Mononuclear cell (primary cell): Measurements from ENCODE around the gene ADAMTS7. TPM values are rescaled to one million over a fixed set of nuclear protein-coding genes. Genes with fewer than 3 reads are reported as not detected.
"Not testable (repeated sequence)": the region's sequence is repeated elsewhere in the genome, so short reads cannot be mapped to it uniquely, and the experiment has no call there.

Experiments
- H3K27me3 ChIP-seq: 2 replicates; pipeline ENCODE4 v1.6.0; 2011; ENCODE audit warnings: low read length, control low read depth; ENCODE audit not compliant: insufficient read depth
- H3K4me1 ChIP-seq: 2 replicates; pipeline ENCODE4 v1.5.1; 2011; ENCODE audit warnings: mild to moderate bottlenecking, low read length, control low read depth; ENCODE audit not compliant: insufficient read depth
- H3K4me3 ChIP-seq: 2 replicates; pipeline ENCODE4 v1.5.1; 2011; ENCODE audit warnings: mild to moderate bottlenecking, low read length, moderate library complexity
- H3K9me3 ChIP-seq: 2 replicates; pipeline ENCODE4 v1.5.1; 2011; ENCODE audit warnings: low read depth, mild to moderate bottlenecking, control low read depth, low read length
- total RNA-seq: library from RNA; depleted of rRNA; stranded (reverse); fragments of >200 nt; gene quantifications from one replicate; pipeline ENCODE4 v1.2.3, GENCODE V29; 2012

ADAMTS7 gene
- total RNA-seq, 1 donor: not detected

DNA sequence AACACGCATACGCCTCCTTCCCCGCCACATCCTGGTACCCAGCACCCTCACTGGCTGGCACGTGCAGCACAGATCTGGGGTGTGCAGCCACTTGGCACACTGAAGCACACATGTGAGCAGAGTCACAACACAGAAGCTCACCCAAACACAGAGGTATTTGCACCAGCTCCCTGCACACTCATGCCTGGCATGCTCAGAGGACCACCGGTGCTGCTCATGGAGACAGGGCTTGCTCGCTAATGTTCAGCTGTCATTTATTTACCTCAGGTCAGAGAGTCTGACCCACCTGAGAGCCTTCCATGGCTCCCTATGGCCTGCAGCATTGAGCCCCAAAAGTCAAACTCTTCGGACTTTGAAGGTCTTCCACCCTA lies 70.4 kb downstream of the ADAMTS7 start:
- no peaks in the 10 kb centered on the region for H3K9me3 ChIP-seq
- peaks cover 4% of the 10 kb centered on the region for H3K4me1 ChIP-seq
- no peak overlapping the region for H3K4me3 ChIP-seq
- no peaks in the 10 kb centered on the region for H3K27me3 ChIP-seq

GRCh38 chr15:78739996-78740903 lies 71.0 kb downstream of the ADAMTS7 start:
- no peaks in the 10 kb centered on the region for H3K27me3 ChIP-seq
- H3K4me1 ChIP-seq: peaks cover 4% of the 10 kb centered on the region
- H3K9me3 ChIP-seq: no peaks in the 10 kb centered on the region
- no peak overlapping the region for H3K4me3 ChIP-seq

DNA sequence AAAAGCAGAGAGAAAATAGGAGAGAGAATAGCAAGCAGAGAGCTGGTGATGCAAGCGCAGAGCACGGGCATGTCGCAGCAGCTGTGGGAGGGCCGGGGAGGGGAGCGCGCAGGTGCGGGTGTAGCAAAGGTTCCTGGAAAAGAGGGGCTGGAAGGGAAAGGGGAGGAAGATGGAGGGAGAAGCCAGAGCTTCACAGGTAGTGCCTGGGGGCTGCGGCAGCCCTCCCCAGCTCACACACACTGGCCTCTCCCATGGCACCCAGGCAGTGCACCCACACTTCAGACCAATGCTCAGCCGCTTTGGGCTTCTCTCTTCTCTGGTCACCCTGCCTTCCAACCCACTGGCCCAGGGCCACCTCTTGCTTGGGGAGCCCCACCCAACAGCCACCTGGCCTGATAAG lies 72.1 kb downstream of the ADAMTS7 start:
- H3K9me3 ChIP-seq: no peaks in the 10 kb centered on the region
- peaks cover 4% of the 10 kb centered on the region for H3K4me1 ChIP-seq
- no peaks in the 10 kb centered on the region for H3K27me3 ChIP-seq
- H3K4me3 ChIP-seq: no peak overlapping the region

- H3K9me3 ChIP-seq: not testable (repeated sequence)
Measured at GRCh38 chr15:78737931-78738558, 73.2 kb downstream of the ADAMTS7 start.

GRCh38 chr15:78737187-78737820 lies 74.0 kb downstream of the ADAMTS7 start:
- peaks cover 4% of the 10 kb centered on the region for H3K4me1 ChIP-seq
- H3K9me3 ChIP-seq: no peaks in the 10 kb centered on the region
- H3K4me3 ChIP-seq: no peak overlapping the region
- no peaks in the 10 kb centered on the region for H3K27me3 ChIP-seq

More at GRCh38 chr15:78737931-78738558, 73.2 kb downstream of the ADAMTS7 start:
- not testable (repeated sequence) for H3K4me1 ChIP-seq, H3K4me3 ChIP-seq, H3K27me3 ChIP-seq

DNA sequence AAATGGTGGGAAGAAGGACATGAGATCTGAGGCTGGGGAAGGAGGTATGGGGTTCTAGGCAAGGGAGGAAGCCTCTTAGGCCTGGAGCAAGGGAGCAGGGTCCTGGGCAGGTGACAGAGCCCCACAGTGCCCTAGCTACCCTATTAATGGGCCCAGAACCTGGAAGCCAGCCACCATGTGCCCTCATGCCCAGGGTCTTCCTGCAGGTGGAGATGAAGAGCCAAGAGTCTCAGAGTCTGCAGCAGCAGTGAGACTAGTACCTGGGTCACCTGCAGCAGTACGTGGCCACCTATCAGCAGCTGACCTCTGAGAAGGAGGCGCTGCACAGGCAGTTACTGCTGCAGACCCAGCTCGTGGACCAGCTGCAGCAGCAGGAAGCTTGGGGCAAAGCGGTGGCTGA lies 75.0 kb downstream of the ADAMTS7 start:
- H3K27me3 ChIP-seq, H3K4me1 ChIP-seq, H3K9me3 ChIP-seq, H3K4me3 ChIP-seq: not testable (repeated sequence)

DNA sequence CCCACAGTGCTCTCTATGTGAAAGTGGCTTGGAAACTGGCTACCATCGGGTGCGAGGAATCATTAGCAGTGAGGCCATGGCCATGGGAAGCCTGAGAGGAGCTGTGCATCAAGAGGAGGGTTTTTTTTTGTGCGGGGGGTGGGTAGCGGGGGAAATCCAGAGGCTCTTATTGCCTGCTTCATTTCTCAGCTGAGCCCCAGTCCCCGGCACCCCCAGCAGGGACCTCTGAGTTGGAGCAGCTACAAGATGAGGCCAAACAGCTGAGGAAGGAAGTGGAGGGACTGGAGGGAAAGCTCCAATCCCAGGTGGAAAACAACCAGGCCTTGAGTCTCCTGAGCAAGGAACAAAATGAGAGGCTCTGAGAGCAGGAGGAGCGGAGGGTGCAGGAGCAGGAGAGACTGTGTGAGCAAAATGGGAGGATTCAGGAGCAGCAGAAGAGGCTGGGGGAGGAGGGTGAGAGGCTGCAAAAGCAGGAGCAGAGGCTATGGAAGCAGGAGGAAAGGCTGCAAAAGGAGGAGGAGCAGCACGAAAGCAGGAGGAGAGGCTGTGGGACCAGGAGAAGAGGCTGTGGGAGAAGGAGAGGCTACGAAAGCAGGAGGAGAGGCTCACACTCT lies 76.7 kb downstream of the ADAMTS7 start:
- Histone ChIP-seq H3K4me1 (no peaks in the 10 kb centered on the region), H3K27me3 (no peaks in the 10 kb centered on the region), H3K9me3 (no peaks in the 10 kb centered on the region), H3K4me3 (no peak overlapping the region)

GRCh38 chr15:78732634-78733033 lies 78.6 kb downstream of the ADAMTS7 start:
- no peaks in the 10 kb centered on the region for H3K4me1 ChIP-seq
- H3K9me3 ChIP-seq: no peaks in the 10 kb centered on the region
- H3K27me3 ChIP-seq: no peaks in the 10 kb centered on the region

DNA sequence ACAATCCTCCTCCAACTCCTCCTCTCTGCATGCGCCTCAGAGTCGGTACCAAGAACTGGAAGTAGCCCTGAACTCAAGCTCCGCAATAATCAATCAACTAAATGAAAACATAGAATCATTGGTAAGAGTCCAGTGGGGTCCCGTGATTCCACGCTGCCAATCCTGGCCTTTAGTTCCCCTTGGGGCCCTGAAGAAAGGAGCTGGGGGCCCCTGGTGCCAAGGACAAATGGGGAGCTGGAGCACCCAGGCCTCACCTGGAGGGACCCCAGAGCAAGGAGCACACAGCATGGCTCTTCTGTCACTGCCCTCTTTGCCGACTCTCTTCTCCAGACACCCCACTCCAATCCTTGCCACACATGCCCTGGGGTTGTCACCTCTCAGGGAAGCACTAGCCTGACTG lies 80.3 kb downstream of the ADAMTS7 start:
- H3K4me3 ChIP-seq: no peak overlapping the region
- H3K9me3 ChIP-seq: no peaks in the 10 kb centered on the region
- H3K27me3 ChIP-seq: no peaks in the 10 kb centered on the region
- no peaks in the 10 kb centered on the region for H3K4me1 ChIP-seq

More at GRCh38 chr15:78732634-78733033, 78.6 kb downstream of the ADAMTS7 start:
- H3K4me3 ChIP-seq: no peak overlapping the region

DNA sequence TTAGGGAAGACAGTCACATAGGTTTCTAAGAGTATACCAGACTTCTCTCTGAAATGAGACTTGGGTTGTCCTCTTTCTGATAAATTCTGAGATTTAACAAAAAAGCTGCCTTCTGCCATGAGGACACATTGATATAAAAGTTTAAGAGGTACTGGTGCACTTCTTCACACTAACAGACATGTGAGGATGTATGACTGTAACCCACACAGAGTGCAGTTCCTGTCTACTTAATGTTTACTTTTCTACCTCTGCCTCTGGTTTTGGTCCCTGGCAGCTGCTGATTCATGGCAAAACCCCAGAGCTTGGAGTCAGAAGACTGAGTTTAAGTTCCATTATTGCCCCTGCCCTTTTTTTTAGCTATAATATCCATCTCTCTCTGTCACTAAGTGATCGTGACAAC lies 82.8 kb downstream of the ADAMTS7 start:
- not testable (repeated sequence) for H3K4me3 ChIP-seq, H3K4me1 ChIP-seq, H3K9me3 ChIP-seq, H3K27me3 ChIP-seq

- no peaks in the 10 kb centered on the region for H3K27me3 ChIP-seq
- no peaks in the 10 kb centered on the region for H3K9me3 ChIP-seq
- H3K4me1 ChIP-seq: no peaks in the 10 kb centered on the region
- H3K4me3 ChIP-seq: no peak overlapping the region
Measured at GRCh38 chr15:78727561-78727960, 83.7 kb downstream of the ADAMTS7 start.

DNA sequence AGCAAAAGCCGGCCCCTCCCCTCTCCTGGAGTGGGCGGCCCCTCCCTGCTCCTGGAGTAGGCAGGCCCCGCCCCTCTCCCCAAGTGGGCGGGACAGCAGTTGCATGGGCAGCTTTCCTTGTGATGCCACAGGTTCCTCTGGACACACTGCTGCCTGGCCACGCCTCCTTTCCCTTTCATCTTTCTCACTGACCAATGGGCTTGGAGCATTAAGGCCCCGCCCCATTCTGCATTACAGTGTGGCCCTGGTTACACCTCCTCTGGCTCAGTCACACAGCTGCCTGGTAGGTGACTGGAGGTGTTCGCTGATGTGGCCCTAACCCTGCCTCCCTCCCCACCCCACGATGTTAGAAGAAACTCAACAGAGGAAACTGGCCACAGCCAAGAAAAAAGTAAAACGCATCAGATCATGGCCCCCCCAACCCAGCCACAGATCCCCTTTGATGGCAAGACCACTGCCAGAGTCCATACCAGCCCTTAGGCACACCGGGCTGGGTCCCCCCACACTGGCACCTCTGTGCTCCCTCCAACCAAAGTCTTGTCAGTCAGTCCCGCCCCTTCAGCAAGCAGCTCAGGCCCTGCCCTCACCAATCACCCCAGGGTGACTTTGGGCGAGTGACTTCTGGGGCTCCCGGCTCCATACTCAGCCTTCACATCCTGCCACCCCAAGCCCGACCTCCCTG lies 84.3 kb downstream of the ADAMTS7 start:
- H3K4me1 ChIP-seq: no peaks in the 10 kb centered on the region
- H3K4me3 ChIP-seq: no peak overlapping the region
- H3K9me3 ChIP-seq: no peaks in the 10 kb centered on the region

DNA sequence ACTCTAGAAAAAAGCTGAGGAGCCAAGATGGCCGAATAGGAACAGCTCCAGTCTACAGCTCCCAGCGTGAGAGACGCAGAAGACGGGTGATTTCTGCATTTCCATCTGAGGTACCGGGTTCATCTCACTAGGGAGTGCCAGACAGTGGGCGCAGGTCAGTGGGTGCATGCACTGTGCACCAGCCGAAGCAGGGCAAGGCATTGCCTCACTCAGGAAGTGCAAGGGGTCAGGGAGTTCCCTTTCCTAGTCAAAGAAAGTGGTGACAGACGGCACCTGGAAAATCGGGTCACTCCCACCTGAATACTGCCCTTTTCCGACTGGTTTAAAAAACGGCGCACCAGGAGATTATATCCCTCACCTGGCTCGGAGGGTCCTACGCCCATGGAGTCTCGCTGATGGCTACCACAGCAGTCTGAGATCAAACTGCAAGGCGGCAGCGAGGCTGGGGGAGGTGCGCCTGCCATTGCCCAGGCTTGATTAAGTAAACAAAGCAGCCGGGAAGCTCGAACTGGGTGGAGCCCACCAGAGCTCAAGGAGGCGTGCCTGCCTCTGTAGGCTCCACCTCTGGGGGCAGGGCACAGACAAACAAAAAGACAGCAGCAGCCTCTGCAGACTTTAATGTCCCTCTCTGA lies 91.3 kb downstream of the ADAMTS7 start:
- H3K27me3 ChIP-seq: peaks cover 13% of the 10 kb centered on the region
- not testable (repeated sequence) for H3K9me3 ChIP-seq, H3K4me1 ChIP-seq, H3K4me3 ChIP-seq

More for the DNA sequence above, 84.3 kb downstream of the ADAMTS7 start:
- H3K27me3 ChIP-seq: no peaks in the 10 kb centered on the region

DNA sequence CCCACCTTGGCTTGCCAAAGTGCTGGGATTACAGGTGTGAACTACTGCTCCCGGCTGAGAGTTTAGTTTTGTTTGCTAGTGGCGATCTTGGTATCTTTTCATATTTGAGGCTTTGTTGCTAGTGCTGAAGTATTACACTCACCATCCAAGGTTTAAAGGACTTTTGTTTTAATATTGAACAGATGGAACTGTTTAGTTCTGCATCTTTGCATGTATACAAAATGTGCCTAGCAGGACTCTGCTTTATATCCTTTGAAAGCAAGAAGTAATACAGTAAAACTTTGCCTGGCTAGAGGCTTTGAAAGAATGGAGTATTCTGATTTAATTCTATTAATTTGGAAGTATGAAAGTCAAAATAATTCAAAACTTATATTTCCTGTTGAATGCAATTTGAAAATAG lies 92.4 kb downstream of the ADAMTS7 start:
- Histone ChIP-seq H3K4me3 (no peak overlapping the region), H3K4me1 (no peaks in the 10 kb centered on the region), H3K27me3 (peaks cover 13% of the 10 kb centered on the region), H3K9me3 (no peaks in the 10 kb centered on the region)
